K562 (cell line): ENCODE measurements around the gene MLYCD. TPM values are rescaled to one million over a fixed set of nuclear protein-coding genes. Genes with fewer than 3 reads are reported as not detected.

Experiments
- ATAC-seq: fragments of 200-7000 bp; cut with Tn5 transposase; 3 replicates; pipeline ENCODE4 v1.9.1; 2020; ENCODE audit warnings: moderate library complexity
- BruUV-seq: library from RNA; stranded (reverse); fragments of 400-500 nt; replicated peaks from 2 replicates; lab custom pipeline; 2021; lab: Mats Ljungman, UMichigan
- CTCF ChIA-PET: fragments of 300-600 bp; formaldehyde crosslinking; extraction: SDS; loops from one replicate; lab custom pipeline; 2021; ENCODE audit warnings: low intra/inter-chr PET ratio; lab: Yijun Ruan, JAX
- POLR2A ChIA-PET: fragments of 300-600, 350-650 bp; sonication (Branson Sonifier 250); formaldehyde crosslinking; extraction: SDS; loops from one replicate; lab custom pipeline; 2021; ENCODE audit warnings: antibody characterized with exemption, inconsistent platforms; lab: Yijun Ruan, JAX
- DNase-seq, 4 experiments: peaks; one replicate each; pipeline versions ENCODE4 v3.0.0 to v3.0.0-alpha.2; 2011 to 2018; ENCODE audit warnings: low spot score in 3 of 4, mixed read lengths in 3 of 4; ENCODE audit errors: extremely low read depth in 1 of 4
- FAIRE-seq: peaks from 2 replicates; lab custom pipeline; 2011; peaks lifted over from hg19 to GRCh38; lab: Jason Lieb, UNC
- H2AFZ ChIP-seq: 2 replicates; pipeline ENCODE4 v1.6.0; 2011; ENCODE audit warnings: low read depth, low read length, control low read depth, inconsistent platforms
- H3K27ac ChIP-seq: fragments of 200-600 bp; 3 replicates; pipeline ENCODE4 v1.8.0; 2011; ENCODE audit warnings: low read depth, mild to moderate bottlenecking, control low read depth, inconsistent platforms, low read length, moderate library complexity, mixed read lengths; ENCODE audit errors: extremely low read depth
- H3K27me3 ChIP-seq, 2 experiments: fragments of 300-600 bp in 1 of 2; 2 replicates in 1 of 2; 3 replicates in 1 of 2; pipeline versions ENCODE4 v1.6.0 to v1.8.0; 2011; ENCODE audit warnings: inconsistent platforms in 2 of 2, low read length in 2 of 2, mild to moderate bottlenecking in 1 of 2, mixed read lengths in 1 of 2, moderate library complexity in 1 of 2; ENCODE audit not compliant: control insufficient read depth in 2 of 2, insufficient read depth in 2 of 2
- H3K36me3 ChIP-seq: fragments of 300-600 bp; 3 replicates; pipeline ENCODE4 v1.8.0; 2011; ENCODE audit warnings: mild to moderate bottlenecking, low read length, inconsistent platforms; ENCODE audit not compliant: control insufficient read depth, insufficient read depth
- H3K4me1 ChIP-seq, 2 experiments: fragments of 200-600 bp in 1 of 2; replicated peaks in 1 of 2; 2 replicates in 1 of 2; 3 replicates in 1 of 2; pipeline versions ENCODE4 v1.5.1 to v1.8.0; 2011; ENCODE audit warnings: inconsistent platforms in 2 of 2, low read length in 2 of 2, mild to moderate bottlenecking in 1 of 2, mixed read lengths in 1 of 2, moderate library complexity in 1 of 2; ENCODE audit not compliant: control insufficient read depth in 2 of 2, insufficient read depth in 2 of 2
- H3K4me2 ChIP-seq: 2 replicates; pipeline ENCODE4 v1.6.1; 2011; ENCODE audit warnings: low read length, control low read depth, inconsistent platforms, mixed read lengths; ENCODE audit not compliant: insufficient read depth
- H3K4me3 ChIP-seq: fragments of 200-600 bp; sonication (generic), shearing (Covaris generic); 2 replicates; pipeline ENCODE4 v1.5.1; 2016; ENCODE audit warnings: control low read depth, inconsistent platforms
- H3K79me2 ChIP-seq: fragments of 200-600 bp; 3 replicates; pipeline ENCODE4 v1.8.0; 2011; ENCODE audit warnings: low read length, inconsistent platforms; ENCODE audit not compliant: control insufficient read depth, insufficient read depth
- H3K9ac ChIP-seq, 2 experiments: 2 replicates each; pipeline versions ENCODE4 v1.6.0 to v1.6.1; 2011; ENCODE audit warnings: low read depth in 2 of 2, low read length in 2 of 2, control low read depth in 1 of 2, inconsistent platforms in 1 of 2, mild to moderate bottlenecking in 1 of 2, mixed read lengths in 1 of 2; ENCODE audit not compliant: insufficient read depth in 1 of 2
- H3K9me1 ChIP-seq: one replicate; pipeline ENCODE4 v1.6.0; 2011; ENCODE audit warnings: inconsistent platforms, mild to moderate bottlenecking, low read length, moderate library complexity; ENCODE audit not compliant: control insufficient read depth, insufficient read depth
- H3K9me3 ChIP-seq: replicated peaks from 2 replicates; pipeline ENCODE4 v1.5.1; 2011; ENCODE audit warnings: low read depth, low read length, inconsistent platforms; ENCODE audit not compliant: control insufficient read depth, insufficient read depth
- H4K20me1 ChIP-seq: replicated peaks from 2 replicates; pipeline ENCODE4 v1.6.1; 2011; ENCODE audit warnings: low read length, inconsistent platforms, mixed read lengths; ENCODE audit not compliant: control insufficient read depth, insufficient read depth
- ATF6 ChIP-seq: sonication (generic); formaldehyde crosslinking; IDR thresholded peaks from 2 replicates; pipeline ENCODE4 v1.4.0; 2020; ENCODE audit warnings: mild to moderate bottlenecking, missing genetic modification reagents
- CC2D1A ChIP-seq: fragments of 450-650 bp; IDR thresholded peaks from 2 replicates; pipeline ENCODE4 v1.6.1; 2017; ENCODE audit warnings: mild to moderate bottlenecking
- FOXM1 ChIP-seq, 2 experiments: fragments of 450-650 bp in 1 of 2; sonication (generic) in 1 of 2; formaldehyde crosslinking in 1 of 2; IDR thresholded peaks; 2 replicates each; pipeline versions ENCODE4 v1.6.1 to v1.9.0; 2017 to 2022; ENCODE audit warnings: low read depth in 2 of 2, mild to moderate bottlenecking in 2 of 2, missing genetic modification reagents in 1 of 2, moderate library complexity in 1 of 2
- GABPB1 ChIP-seq: sonication (generic); formaldehyde crosslinking; IDR thresholded peaks from 2 replicates; pipeline ENCODE4 v1.8.0; 2022; ENCODE audit warnings: mild to moderate bottlenecking, missing genetic modification reagents
- NELFE ChIP-seq: IDR thresholded peaks from 2 replicates; pipeline ENCODE4 v1.6.1; 2011; ENCODE audit warnings: mild to moderate bottlenecking; ENCODE audit not compliant: insufficient read depth, insufficient read length
- PYGO2 ChIP-seq: fragments of 450-650 bp; IDR thresholded peaks from 2 replicates; pipeline ENCODE4 v1.6.1; 2016; ENCODE audit warnings: mild to moderate bottlenecking, missing genetic modification characterization, moderate library complexity, missing compliant biosample characterization
- RBM39 ChIP-seq: fragments of 200-400 bp; formaldehyde crosslinking; optimal IDR thresholded peaks from 2 replicates; pipeline ENCODE3; 2018; ENCODE audit warnings: low read depth, low read length
- WGBS: fragments of 100-300 bp; shearing (Covaris generic); methylation state at CpG from one replicate; pipeline ENCODE4 v1.1.6; 2016; ENCODE audit warnings: low coverage, mixed read lengths; ENCODE audit not compliant: insufficient coverage; ENCODE audit errors: missing lambda C conversion rate; 5-methylcytosine and 5-hydroxymethylcytosine counted together
- in situ Hi-C: fragments of 300-500 bp; cut with MboI; formaldehyde crosslinking; loops from 4 replicates; pipeline ENCODE4 v1.15.0; 2018; ENCODE audit warnings: inconsistent platforms, mixed read lengths
- intact Hi-C: fragments of 100-400 bp; cut with micrococcal nuclease; formaldehyde crosslinking; loops from 2 replicates; pipeline ENCODE4 v1.14.2; 2022
- polyA plus RNA-seq, 8 experiments: library from polyadenylated mRNA; depleted of rRNA in 4 of 8; stranded (reverse) in 5 of 8; unstranded in 3 of 8; fragments of >200 nt; fragmentation: Nextera tagmentation in 2 of 8; fragmentation: Illumina TruSeq in 1 of 8; extraction: Ambion mirVana in 2 of 8; extraction: Trizol in 1 of 8; gene quantifications; 2 replicates each; pipeline versions ENCODE4 v1.2.1 to v1.2.3, GENCODE V29; 2011 to 2014; ENCODE audit warnings: inconsistent platforms in 1 of 8, missing spikeins in 1 of 8
- total RNA-seq, 7 experiments: library from RNA; depleted of rRNA in 6 of 7; stranded (reverse); fragments of >200 nt in 6 of 7; fragmentation: Illumina TruSeq in 2 of 7; extraction: Trizol in 2 of 7; gene quantifications; 2 replicates each; pipeline versions ENCODE4 v1.2.1 to v1.2.3, GENCODE V29; 2011 to 2021; ENCODE audit warnings: low replicate concordance in 1 of 7
- TF ChIP-seq, protein P1 (sequence below): sonication (generic); formaldehyde crosslinking; IDR thresholded peaks from 2 replicates; pipeline ENCODE4 v1.9.0; 2022; ENCODE audit warnings: mild to moderate bottlenecking, missing genetic modification reagents

Gene MLYCD
- total and polyA plus RNA-seq, 9 of the 15 experiments (the other 6 are each of a cell fraction or from before 2014, with no cell fraction given): 0.15 to 2.0 (median 1.0) TPM

DNA sequence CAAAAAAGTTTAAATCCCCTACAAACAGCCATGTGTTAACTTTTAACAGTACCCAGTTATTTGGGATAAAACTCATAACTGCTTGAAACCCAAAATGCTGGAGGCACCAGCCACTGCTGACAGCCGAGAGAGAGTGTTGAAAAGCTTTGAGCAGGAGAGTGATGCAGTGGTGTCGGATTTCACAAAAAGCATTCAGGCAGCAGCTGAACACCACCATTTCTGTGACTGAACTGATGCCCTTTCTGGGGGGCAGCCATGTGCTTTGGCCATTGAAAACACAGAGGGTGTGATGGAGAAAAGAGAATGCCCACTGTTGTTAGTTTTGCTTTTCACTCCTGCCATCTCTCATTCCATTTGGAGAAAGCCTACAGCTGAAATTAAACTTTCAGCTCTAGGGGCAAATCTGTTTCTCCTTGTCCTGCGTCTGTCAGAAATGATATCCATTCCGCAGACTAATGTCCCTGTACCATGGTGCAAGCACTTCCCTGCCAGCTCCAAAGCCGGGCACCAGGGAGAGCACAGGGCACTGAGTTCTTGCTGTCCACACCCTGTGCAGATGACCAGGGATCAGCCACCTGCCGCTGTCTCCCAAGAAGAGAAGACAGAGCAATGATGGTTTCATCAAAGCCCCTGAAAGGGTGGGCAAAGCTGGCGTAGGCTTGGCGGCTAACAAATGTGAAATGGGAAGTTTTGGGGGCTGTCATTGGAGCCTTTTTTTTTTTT, 16.6 kb upstream of the MLYCD start:
- ATAC-seq: no peak
- 5% methylated on average over 8 of the region's 8 CpGs for WGBS
- no peak for FAIRE-seq
- no peaks in the 10 kb centered on the region for H3K79me2 ChIP-seq
- H3K9ac ChIP-seq: no peak overlapping the region
- no peak for DNase-seq
- TF ChIP-seq FOXM1 (IDR thresholded peaks at IDR 0.05; ENCODE audit: low read depth) (no peak), FOXM1 (CRISPR knock-in tag; IDR thresholded peaks at IDR 0.05; ENCODE audit: low read depth) (no peak), PYGO2 (no peak), ATF6 (CRISPR knock-in tag) (no peak), CC2D1A (no peak), GABPB1 (CRISPR knock-in tag) (no peak), NELFE (no peak), RBM39 (no peak)
- TF ChIP-seq, protein P1, sequence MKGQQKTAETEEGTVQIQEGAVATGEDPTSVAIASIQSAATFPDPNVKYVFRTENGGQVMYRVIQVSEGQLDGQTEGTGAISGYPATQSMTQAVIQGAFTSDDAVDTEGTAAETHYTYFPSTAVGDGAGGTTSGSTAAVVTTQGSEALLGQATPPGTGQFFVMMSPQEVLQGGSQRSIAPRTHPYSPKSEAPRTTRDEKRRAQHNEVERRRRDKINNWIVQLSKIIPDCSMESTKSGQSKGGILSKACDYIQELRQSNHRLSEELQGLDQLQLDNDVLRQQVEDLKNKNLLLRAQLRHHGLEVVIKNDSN (CRISPR knock-in tag): no peak
- H3K27ac ChIP-seq: no peak overlapping the region
- no peaks in the 10 kb centered on the region for H3K36me3 ChIP-seq
- no peaks in the 10 kb centered on the region for H3K9me3 ChIP-seq
- H3K9me1 ChIP-seq: no peaks in the 10 kb centered on the region
- CTCF ChIA-PET: no interaction called here
- BruUV-seq: no TSS peak
- in situ Hi-C loops (no loop called here), intact Hi-C loops (no loop called here)
- POLR2A ChIA-PET: interaction anchor here (0.7 to 1.1 kb wide), 2 partner anchors 11 to 98 kb away, joined by 3 read pairs; no protein-coding TSS in a partner anchor
- H3K27me3 ChIP-seq: peaks cover 52 to 82% of the 10 kb centered on the region in 2 experiments
- H3K4me1 ChIP-seq: no peaks in the 10 kb centered on the region
- no peak overlapping the region for H3K4me2 ChIP-seq
- H4K20me1 ChIP-seq: 0 out of 2 replicates have a peak, but pooled peaks cover 4% of the 10 kb centered on the region
- H3K4me3 ChIP-seq: no peak overlapping the region
- H2AFZ ChIP-seq: no peak overlapping the region
